ENCODE measurements around the gene TCL1A.
"Not testable (repeated sequence)": the region's sequence is repeated elsewhere in the genome, so short reads cannot be mapped to it uniquely, and the experiment has no call there.

Gene TCL1A

GRCh38 chr14:95674613-95675012, 39.3 kb downstream of the TCL1A start:
- DNase-seq = no peak

- no peak for DNase-seq
Measured at GRCh38 chr14:95668235-95668772, 45.6 kb downstream of the TCL1A start.

GRCh38 chr14:95667249-95667693, 46.7 kb downstream of the TCL1A start:
- DNase-seq = peak; percentile 46 to 86

GRCh38 chr14:95666450-95666849, 47.5 kb downstream of the TCL1A start:
- no peak for DNase-seq

- DNase-seq = not testable (repeated sequence)
Measured at GRCh38 chr14:95665530-95665929, 48.4 kb downstream of the TCL1A start.

- peak; percentile 52 to 90 for DNase-seq
Measured at GRCh38 chr14:95664546-95664945, 49.4 kb downstream of the TCL1A start.

GRCh38 chr14:95664066-95664465, 49.9 kb downstream of the TCL1A start:
- DNase-seq = peak in 1 of 2 experiments; percentile 76

- DNase-seq = no peak
Measured at GRCh38 chr14:95663226-95663797, 50.6 kb downstream of the TCL1A start.

- DNase-seq = no peak
Measured at GRCh38 chr14:95662376-95663186, 51.3 kb downstream of the TCL1A start.

GRCh38 chr14:95660651-95661515, 53.0 kb downstream of the TCL1A start:
- DNase-seq = no peak

- DNase-seq = no peak
Measured at GRCh38 chr14:95659990-95660385, 53.9 kb downstream of the TCL1A start.
